NCI-H146 treated with DMSO at 0.1 percent for 48 hours (cell line): ENCODE data around the gene TCP11.

ENCODE experiments used
- DNase-seq: peaks from one replicate; lab custom pipeline; 2025; ENCODE audit not compliant: unreplicated experiment; lab: John Stamatoyannopoulos, UW

TCP11 gene

GRCh38 chr6:35068206-35068605, 72.9 kb downstream of the TCP11 start:
- no peak for DNase-seq
